Keratinocyte (primary cell): ENCODE data around the gene SFSWAP. TPM values are rescaled to one million over a fixed set of nuclear protein-coding genes. Genes with fewer than 3 reads are reported as not detected.

Experiments
- DNase-seq: peaks from one replicate; pipeline ENCODE4 v3.0.0-alpha.2; 2011; ENCODE audit warnings: low read depth, missing footprints, low spot score
- FAIRE-seq: peaks from 2 replicates; lab custom pipeline; 2011; peaks lifted over from hg19 to GRCh38; lab: Jason Lieb, UNC
- H2AFZ ChIP-seq: 2 replicates; pipeline ENCODE4 v1.6.0; 2012; ENCODE audit warnings: low read length, control low read depth, inconsistent platforms; ENCODE audit not compliant: control insufficient read depth
- H3K27ac ChIP-seq: 2 replicates; pipeline ENCODE4 v1.5.1; 2011; ENCODE audit warnings: low read length; ENCODE audit not compliant: control insufficient read depth, insufficient read depth
- H3K27me3 ChIP-seq: 3 replicates; pipeline ENCODE4 v1.6.0; 2011; ENCODE audit warnings: low read length; ENCODE audit not compliant: control insufficient read depth, insufficient read depth; ENCODE audit errors: extremely low read depth
- H3K36me3 ChIP-seq, 2 experiments: 2 replicates in 1 of 2; 3 replicates in 1 of 2; pipeline ENCODE4 v1.5.1; 2011; ENCODE audit warnings: low read length in 2 of 2, mild to moderate bottlenecking in 1 of 2; ENCODE audit not compliant: control insufficient read depth in 2 of 2, insufficient read depth in 2 of 2; ENCODE audit errors: extremely low read depth in 1 of 2
- H3K4me1 ChIP-seq: 3 replicates; pipeline ENCODE4 v1.5.1; 2011; ENCODE audit warnings: low read length; ENCODE audit not compliant: control insufficient read depth, insufficient read depth; ENCODE audit errors: extremely low read depth
- H3K4me2 ChIP-seq: 3 replicates; pipeline ENCODE4 v1.6.0; 2011; ENCODE audit warnings: low read depth, low read length; ENCODE audit not compliant: control insufficient read depth, insufficient read depth; ENCODE audit errors: extremely low read depth
- H3K4me3 ChIP-seq, 3 experiments: fragments of 200-600 bp in 1 of 3; sonication (generic) in 1 of 3; 2 replicates in 2 of 3; 3 replicates in 1 of 3; pipeline ENCODE4 v1.5.1; 2011 to 2016; ENCODE audit warnings: low read length in 3 of 3, mild to moderate bottlenecking in 3 of 3, control low read depth in 2 of 3, inconsistent platforms in 1 of 3, low read depth in 1 of 3, mixed read lengths in 1 of 3, mixed run types in 1 of 3, moderate library complexity in 1 of 3; ENCODE audit not compliant: control insufficient read depth in 2 of 3, insufficient read depth in 2 of 3; ENCODE audit errors: extremely low read depth in 1 of 3
- H3K79me2 ChIP-seq: 2 replicates; pipeline ENCODE4 v1.6.0; 2012; ENCODE audit warnings: low read length; ENCODE audit not compliant: control insufficient read depth, insufficient read depth
- H3K9ac ChIP-seq: 3 replicates; pipeline ENCODE4 v1.6.0; 2011; ENCODE audit warnings: low read length; ENCODE audit not compliant: control insufficient read depth, insufficient read depth; ENCODE audit errors: extremely low read depth
- H3K9me1 ChIP-seq: 3 replicates; pipeline ENCODE4 v1.6.0; 2011; ENCODE audit warnings: low read length; ENCODE audit not compliant: control insufficient read depth, insufficient read depth; ENCODE audit errors: extremely low read depth
- H3K9me3 ChIP-seq: 2 replicates; pipeline ENCODE4 v1.5.1; 2012; ENCODE audit warnings: low read depth, low read length; ENCODE audit not compliant: control insufficient read depth
- H4K20me1 ChIP-seq: 3 replicates; pipeline ENCODE4 v1.6.0; 2011; ENCODE audit warnings: low read length; ENCODE audit not compliant: control insufficient read depth, insufficient read depth; ENCODE audit errors: extremely low read depth
- CTCF ChIP-seq, 3 experiments: IDR thresholded peaks in 1 of 3; conservative IDR thresholded peaks in 1 of 3; optimal IDR thresholded peaks in 1 of 3; 2 replicates in 2 of 3; 3 replicates in 1 of 3; pipeline versions ENCODE3 to v1.5.1; 2011; ENCODE audit warnings: low read length in 3 of 3, mild to moderate bottlenecking in 3 of 3, moderate library complexity in 2 of 3, control low read depth in 1 of 3, inconsistent platforms in 1 of 3; ENCODE audit not compliant: insufficient read depth in 2 of 3; ENCODE audit errors: extremely low read depth in 1 of 3
- EZH2 ChIP-seq: IDR thresholded peaks from one replicate; pipeline ENCODE4 v1.6.1; 2012; ENCODE audit warnings: inconsistent platforms, mild to moderate bottlenecking, low read length, moderate library complexity
- dilution Hi-C: fragments of 300-500 bp; cut with MboI; formaldehyde crosslinking; loops from one replicate; pipeline ENCODE4 v1.7.0; 2020; ENCODE audit warnings: low sequenced_read_pairs; ENCODE audit not compliant: extremely low pct_ligation_motif_present
- polyA plus RNA-seq, 5 experiments: library from polyadenylated mRNA; depleted of rRNA in 3 of 5; stranded (reverse) in 3 of 5; stranded (forward) in 1 of 5; unstranded in 1 of 5; fragments of >200 nt; gene quantifications; 1 replicate in 1 of 5; 2 replicates in 3 of 5; 3 replicates in 1 of 5; pipeline versions ENCODE4 v1.2.1 to v1.2.3, GENCODE V29; 2011 to 2012; ENCODE audit warnings: missing spikeins in 2 of 5, low read depth in 1 of 5, low replicate concordance in 1 of 5

The SFSWAP gene
- polyA plus RNA-seq, 1 donor (not counting 4 experiments of a cell fraction or from before 2014, with no cell fraction given) = 13.1 TPM

DNA sequence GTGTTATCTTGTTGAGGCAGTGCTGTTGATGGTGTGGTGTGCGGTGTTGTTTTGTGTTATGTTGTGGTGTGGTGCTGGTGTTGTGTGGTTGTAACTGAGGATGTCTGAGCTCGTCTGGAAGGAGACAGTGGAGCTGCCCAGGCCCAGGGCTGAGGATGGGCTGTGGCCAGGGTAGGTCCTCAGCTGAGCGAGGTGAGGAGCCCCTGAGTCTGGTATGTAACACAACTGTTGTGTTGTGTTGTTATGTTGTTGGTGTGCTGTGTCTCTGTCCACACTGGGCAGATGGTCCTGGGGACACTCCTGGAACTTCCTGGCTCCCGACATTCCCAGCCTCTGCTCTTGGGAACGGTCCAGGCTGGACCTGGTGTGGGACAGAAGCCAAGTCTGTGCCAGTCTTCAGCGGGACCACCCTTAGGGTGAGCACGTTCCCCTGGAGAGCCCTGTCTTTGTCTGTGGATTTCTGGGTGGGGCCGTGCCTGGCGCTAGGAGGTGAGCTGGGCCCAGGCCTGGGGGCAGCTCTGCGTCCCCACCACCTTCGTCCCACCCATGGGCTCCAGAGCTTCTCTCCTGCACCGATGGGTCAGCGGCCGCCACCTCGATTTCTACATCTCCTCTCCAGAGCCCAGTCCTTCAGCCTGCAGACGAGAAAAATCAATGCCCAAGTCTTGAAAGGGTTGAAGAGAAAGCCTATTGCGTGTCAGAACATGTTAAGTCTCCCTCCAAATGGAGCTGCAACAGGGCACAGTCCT is 27.4 kb upstream of the SFSWAP start:
- Histone ChIP-seq H3K9me1 (no peaks in the 10 kb centered on the region), H3K9me3 (peaks cover 8% of the 10 kb centered on the region), H3K27ac (no peak overlapping the region), H3K27me3 (no peaks in the 10 kb centered on the region), H2AFZ (no peak overlapping the region), H3K4me1 (no peaks in the 10 kb centered on the region), H3K79me2 (no peaks in the 10 kb centered on the region), H3K9ac (no peak overlapping the region), H3K4me2 (no peak overlapping the region), H4K20me1 (no peaks in the 10 kb centered on the region), H3K4me3 (no peak overlapping the region), H3K36me3 (no peaks in the 10 kb centered on the region)
- DNase-seq = no peak
- dilution Hi-C loops = no loop called here
- no peak for FAIRE-seq
- TF ChIP-seq EZH2 (no peak), CTCF (optimal IDR thresholded peaks at IDR 0.05 in 1 of 3, IDR thresholded peaks at IDR 0.05 in 1 of 3, conservative IDR thresholded peaks at IDR 0.05 in 1 of 3; ENCODE audit: extremely low read depth in 1 of 3, insufficient read depth in 2 of 3, low read length in 3 of 3) (no peak)

DNA sequence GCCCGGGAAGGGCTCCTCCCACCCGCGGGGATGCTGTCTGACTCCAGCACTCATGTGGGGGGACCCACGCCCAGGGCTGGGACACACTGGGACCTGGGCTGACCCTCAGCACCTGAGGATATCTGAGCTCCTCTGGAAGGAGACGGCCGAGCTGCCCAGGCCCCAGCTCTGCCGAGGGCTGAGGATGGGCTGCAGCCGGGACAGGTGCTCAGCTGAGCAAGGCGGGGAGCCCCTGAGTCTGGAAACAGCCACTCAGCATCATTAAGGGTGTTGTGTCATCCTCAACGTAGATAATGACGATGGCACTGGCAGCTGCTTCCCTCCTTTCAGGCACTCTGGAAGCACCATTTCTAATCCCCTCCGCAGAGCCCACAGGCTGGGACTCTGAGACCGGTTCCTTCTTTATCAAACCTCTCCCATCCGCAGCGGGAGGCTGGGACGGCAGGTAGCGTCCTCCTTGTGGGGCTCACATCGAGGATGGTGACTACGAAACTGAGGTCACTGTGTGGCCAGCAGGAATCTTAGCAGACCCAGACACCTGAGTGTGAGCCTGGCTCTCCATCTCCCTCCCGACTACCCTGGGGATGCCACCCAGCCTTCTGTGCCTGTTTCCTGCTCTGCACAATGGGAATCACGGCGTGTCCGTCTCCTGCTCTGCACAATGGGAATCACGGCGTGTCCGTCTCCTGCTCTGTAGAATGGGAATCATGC is 26.7 kb upstream of the SFSWAP start:
- no peak overlapping the region for H3K27ac ChIP-seq
- no peak overlapping the region for H3K4me3 ChIP-seq
- H3K9ac ChIP-seq = no peak overlapping the region
- H3K79me2 ChIP-seq = no peaks in the 10 kb centered on the region
- FAIRE-seq = no peak
- H3K36me3 ChIP-seq = no peaks in the 10 kb centered on the region
- H3K4me1 ChIP-seq = no peaks in the 10 kb centered on the region
- DNase-seq = no peak
- no peaks in the 10 kb centered on the region for H3K27me3 ChIP-seq
- no peaks in the 10 kb centered on the region for H3K9me1 ChIP-seq
- dilution Hi-C loops = no loop called here
- no peak for TF ChIP-seq EZH2
- no peak for TF ChIP-seq CTCF (optimal IDR thresholded peaks at IDR 0.05 in 1 of 3, IDR thresholded peaks at IDR 0.05 in 1 of 3, conservative IDR thresholded peaks at IDR 0.05 in 1 of 3; ENCODE audit: extremely low read depth in 1 of 3, insufficient read depth in 2 of 3, low read length in 3 of 3)
- no peak overlapping the region for H3K4me2 ChIP-seq
- no peak overlapping the region for H2AFZ ChIP-seq
- peaks cover 8% of the 10 kb centered on the region for H3K9me3 ChIP-seq
- no peaks in the 10 kb centered on the region for H4K20me1 ChIP-seq
